Heart right ventricle (tissue), 16 donors: Measurements from ENCODE around the gene WFDC1. TPM values are rescaled to one million over a fixed set of nuclear protein-coding genes. Genes with fewer than 3 reads are reported as not detected.

Experiments
- ATAC-seq, 8 donors: fragments of 200-7000 bp; cut with Tn5 transposase; one replicate each; pipeline ENCODE4 v1.9.1; 2020; ENCODE audit warnings: mild to moderate bottlenecking in 8 of 8, moderate library complexity in 8 of 8, moderate number of reproducible peaks in 1 of 8
- DNase-seq, 2 donors: peaks; one replicate each; pipeline ENCODE4 v3.0.0-alpha.2; 2020
- H3K27ac ChIP-seq, 10 donors: fragments of 200-600 bp; sonication (generic) in 2 of 10; one replicate each; pipeline versions ENCODE4 v1.5.0 to v1.8.0; 2020 to 2022; ENCODE audit warnings: mild to moderate bottlenecking in 3 of 10
- H3K27me3 ChIP-seq, 7 donors: fragments of 200-600 bp; one replicate each; pipeline ENCODE4 v1.8.0; 2021 to 2022; ENCODE audit warnings: mild to moderate bottlenecking in 2 of 7
- H3K36me3 ChIP-seq, 9 donors: fragments of 200-600 bp; sonication (generic) in 1 of 9; one replicate each; pipeline versions ENCODE4 v1.5.0 to v1.8.0; 2020 to 2022; ENCODE audit warnings: mild to moderate bottlenecking in 2 of 9
- H3K4me1 ChIP-seq, 9 donors: fragments of 200-600 bp; sonication (generic) in 1 of 9; one replicate each; pipeline versions ENCODE4 v1.5.0 to v1.8.0; 2020 to 2022; ENCODE audit warnings: mild to moderate bottlenecking in 4 of 9
- H3K4me3 ChIP-seq, 10 donors: fragments of 200-600 bp; sonication (generic) in 2 of 10; one replicate each; pipeline versions ENCODE4 v1.5.0 to v1.8.0; 2020 to 2022; ENCODE audit warnings: mild to moderate bottlenecking in 7 of 10, moderate library complexity in 2 of 10
- H3K9me3 ChIP-seq, 11 donors: fragments of 200-600 bp in 10 of 11; sonication (generic) in 2 of 11; one replicate each; pipeline versions ENCODE4 v1.5.0 to v1.8.0; 2013 to 2022; ENCODE audit warnings: mild to moderate bottlenecking in 2 of 11, control low read depth in 1 of 11, moderate library complexity in 1 of 11
- WGBS, 2 donors: extraction: QIAGEN DNeasy Blood & Tissue Kit; methylation state at CpG; one replicate each; pipeline ENCODE4 v1.1.7; 2013; ENCODE audit warnings: inconsistent platforms in 1 of 2; 5-methylcytosine and 5-hydroxymethylcytosine counted together
- intact Hi-C, 10 donors: fragments of 100-400 bp; cut with DNase I; formaldehyde crosslinking; loops; one replicate each; pipeline versions ENCODE4 v1.11.1 to v1.14.2; 2022
- polyA plus RNA-seq, 2 donors: library from polyadenylated mRNA; stranded (reverse); fragments of 200-250 nt; gene quantifications; one replicate each; pipeline ENCODE4 v1.2.3, GENCODE V29; 2013
- total RNA-seq, 10 donors: library from RNA; stranded (reverse); fragmentation: NEBNext Ultra II Directional in 3 of 10; extraction: Animal tissue kit (Norgen Biotek cat#: 25700) in 3 of 10; gene quantifications; one replicate each; pipeline versions ENCODE4 v1.2.1 to v1.2.4, GENCODE V29; 2021 to 2023
- TF ChIP-seq, protein P1 (sequence below), 9 donors: fragments of 200-600 bp; sonication (generic) in 2 of 9; IDR thresholded peaks; one replicate each; pipeline versions ENCODE4 v1.5.0 to v1.8.0; 2021 to 2022; ENCODE audit warnings: antibody characterized with exemption in 9 of 9, mild to moderate bottlenecking in 5 of 9, moderate library complexity in 1 of 9
- donor health status: Arrhythmogenic right ventricular cardiomyopathy.
- donor health status: ischemic (EF 13 %, LVEDD 7.1; RV severe dilation, severe dysfunction).
- donor health status: healthy with polysubstance abuse.
- donor health status: DM: no; HTN: yes; CAD: no.
- donor health status: DM: no; HTN: no; CAD: no.
- donor health status: ischemic (EF 25% LVEDD 6.9; RV normal size, moderate dysfunction).
- donor health status: ischemic (EF 25% LVEDD 5.7; RV mildly dilated, moderate dysfunction).
- donor health status: healthy.
- donor health status: DM: yes; HTN: yes; CAD: no.
- donor health status: Ischemic cardiomyopathy.
- donor health status: ischemic (EF 35%, LVEDD 5.7; RV mildly dilated, moderate dysfunction).
- donor health status: nonischemic (EF 11% LVEDD 7.7; RV severe dilation, severe dysfunction).
- donor health status: DM: yes; HTN: yes; CAD: no.
- donor health status: PGD.
- donor health status: ischemic (EF 29% LVEDD 5.4; RV normal size, mild dysfunction).
- donor health status: nonischemic (EF 23%, LVEDD 6.1; RV moderate dilation, normal function).

Gene WFDC1
- total and polyA plus RNA-seq, 12 donors = 0.55 to 5.7 (median 1.1) TPM

DNA sequence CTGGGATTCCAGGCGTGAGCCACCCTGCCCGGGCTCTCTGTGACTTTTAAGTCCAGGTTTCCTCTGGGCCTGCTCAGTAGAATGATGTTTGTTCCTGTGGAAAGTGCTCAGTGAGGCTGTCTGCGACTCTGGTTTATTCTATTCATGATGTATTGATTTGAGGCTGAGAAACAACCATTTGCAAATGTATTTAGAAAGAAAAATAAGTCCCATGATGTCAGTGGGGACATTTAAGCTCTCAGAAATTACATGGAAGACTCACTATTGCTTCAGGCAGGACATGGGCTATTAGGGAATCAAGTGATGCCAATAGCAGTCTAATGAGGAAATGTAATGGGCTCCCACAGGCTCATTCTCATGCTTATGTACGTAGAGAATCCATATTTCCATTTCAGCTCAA, 32.6 kb upstream of the WFDC1 start:
- no peak overlapping the region for H3K4me3 ChIP-seq
- TF ChIP-seq, protein P1, sequence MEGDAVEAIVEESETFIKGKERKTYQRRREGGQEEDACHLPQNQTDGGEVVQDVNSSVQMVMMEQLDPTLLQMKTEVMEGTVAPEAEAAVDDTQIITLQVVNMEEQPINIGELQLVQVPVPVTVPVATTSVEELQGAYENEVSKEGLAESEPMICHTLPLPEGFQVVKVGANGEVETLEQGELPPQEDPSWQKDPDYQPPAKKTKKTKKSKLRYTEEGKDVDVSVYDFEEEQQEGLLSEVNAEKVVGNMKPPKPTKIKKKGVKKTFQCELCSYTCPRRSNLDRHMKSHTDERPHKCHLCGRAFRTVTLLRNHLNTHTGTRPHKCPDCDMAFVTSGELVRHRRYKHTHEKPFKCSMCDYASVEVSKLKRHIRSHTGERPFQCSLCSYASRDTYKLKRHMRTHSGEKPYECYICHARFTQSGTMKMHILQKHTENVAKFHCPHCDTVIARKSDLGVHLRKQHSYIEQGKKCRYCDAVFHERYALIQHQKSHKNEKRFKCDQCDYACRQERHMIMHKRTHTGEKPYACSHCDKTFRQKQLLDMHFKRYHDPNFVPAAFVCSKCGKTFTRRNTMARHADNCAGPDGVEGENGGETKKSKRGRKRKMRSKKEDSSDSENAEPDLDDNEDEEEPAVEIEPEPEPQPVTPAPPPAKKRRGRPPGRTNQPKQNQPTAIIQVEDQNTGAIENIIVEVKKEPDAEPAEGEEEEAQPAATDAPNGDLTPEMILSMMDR (IDR thresholded peaks at IDR 0.05) = no peak
- intact Hi-C loops = no loop called here
- no peaks in the 10 kb centered on the region for H3K4me1 ChIP-seq
- DNase-seq = no peak
- no peak for ATAC-seq
- 86 to 91% methylated on average over 4 of the region's 4 CpGs for WGBS, 2 donors
- H3K27ac ChIP-seq = no peak overlapping the region
- H3K36me3 ChIP-seq = no peaks in the 10 kb centered on the region
- H3K27me3 ChIP-seq = peaks cover 0 to 33% (median 4%) of the 10 kb centered on the region in 7 donors
- H3K9me3 ChIP-seq = no peaks in the 10 kb centered on the region

DNA sequence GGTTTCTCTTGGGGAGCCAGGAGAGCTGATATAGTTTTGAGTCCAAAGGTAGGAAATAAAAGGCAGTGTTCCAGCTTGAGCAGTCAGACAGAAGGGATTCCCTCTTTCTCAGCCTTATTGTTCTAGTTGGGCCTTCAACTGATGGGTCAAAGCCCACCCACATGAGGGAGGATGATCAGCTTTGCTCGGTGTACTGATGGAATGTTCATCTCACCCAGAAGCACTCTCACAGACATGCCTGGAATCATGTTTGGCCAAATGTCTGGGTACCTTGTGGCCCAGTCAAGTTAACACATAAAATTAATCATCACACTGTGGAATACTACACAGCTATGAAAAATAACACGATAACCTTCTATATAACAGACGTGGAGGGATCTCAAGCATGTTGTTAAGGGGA, 31.7 kb upstream of the WFDC1 start:
- TF ChIP-seq, protein P1 (IDR thresholded peaks at IDR 0.05) = no peak
- Histone ChIP-seq H3K4me3 (no peak overlapping the region), H3K36me3 (no peaks in the 10 kb centered on the region), H3K27ac (no peak overlapping the region), H3K9me3 (no peaks in the 10 kb centered on the region), H3K27me3 (peaks cover 0 to 36% (median 4%) of the 10 kb centered on the region in 7 donors), H3K4me1 (no peaks in the 10 kb centered on the region)
- intact Hi-C loops = no loop called here
- ATAC-seq (no peak), DNase-seq (no peak)
- WGBS, 2 donors = 61 to 95% methylated on average over 3 of the region's 3 CpGs

DNA sequence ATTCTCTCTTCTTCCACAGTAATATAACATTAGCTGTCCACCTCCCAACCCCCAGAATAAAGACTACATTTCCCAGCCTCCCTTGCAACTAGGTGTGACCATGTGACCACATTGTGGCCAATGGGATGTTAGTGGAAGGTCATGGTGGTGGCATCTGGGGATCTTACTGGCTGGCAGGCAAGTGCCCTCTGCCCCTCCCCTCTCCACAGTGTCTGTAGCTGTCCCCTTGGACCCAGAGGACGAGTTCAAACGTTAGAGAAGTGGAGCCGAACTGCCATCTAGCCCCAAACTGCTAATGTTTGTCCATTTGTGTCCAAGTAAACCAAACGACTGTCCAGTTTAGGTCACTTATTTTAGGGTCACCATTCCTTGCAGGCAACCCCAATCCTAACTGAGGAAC, 28.2 kb upstream of the WFDC1 start:
- TF ChIP-seq, protein P1 (IDR thresholded peaks at IDR 0.05) = no peak
- Histone ChIP-seq H3K27me3 (peaks cover 0 to 19% (median 6%) of the 10 kb centered on the region in 7 donors), H3K36me3 (no peaks in the 10 kb centered on the region), H3K4me3 (no peak overlapping the region), H3K4me1 (no peaks in the 10 kb centered on the region), H3K27ac (no peak overlapping the region), H3K9me3 (no peaks in the 10 kb centered on the region)
- intact Hi-C loops = no loop called here
- DNase-seq (peak in 1 of 2 donors; percentile 30), ATAC-seq (peak; percentile 79 to 96 (median 91))
- 19 to 38% methylated on average over 4 of the region's 4 CpGs for WGBS, 2 donors

DNA sequence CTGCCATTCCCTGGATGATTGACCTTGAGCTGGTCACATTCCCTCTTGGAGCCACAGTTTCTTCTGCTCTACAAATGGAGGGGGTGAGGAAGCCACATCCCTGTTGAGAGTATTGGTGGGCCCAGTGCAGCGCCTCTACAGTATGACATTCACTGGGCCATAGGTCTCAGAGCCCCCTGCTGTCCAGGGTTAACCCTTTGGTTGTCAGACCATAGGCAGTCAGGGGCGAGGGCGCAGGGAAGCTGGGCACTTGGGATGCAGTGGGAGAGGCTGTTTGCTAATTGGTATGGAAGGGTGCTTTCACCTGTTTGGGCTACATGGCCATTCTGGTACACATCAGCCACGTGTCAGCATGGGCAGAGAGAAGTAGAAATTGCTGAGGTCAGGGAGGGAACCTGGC, 27.3 kb upstream of the WFDC1 start:
- peaks cover 0 to 21% (median 8%) of the 10 kb centered on the region in 7 donors for H3K27me3 ChIP-seq
- TF ChIP-seq, protein P1 (IDR thresholded peaks at IDR 0.05) = no peak
- no peak for DNase-seq
- 81 to 88% methylated on average over 4 of the region's 4 CpGs for WGBS, 2 donors
- H3K4me3 ChIP-seq = no peak overlapping the region
- no peaks in the 10 kb centered on the region for H3K4me1 ChIP-seq
- H3K27ac ChIP-seq = no peak overlapping the region
- intact Hi-C loops = no loop called here
- peak in 1 of 8 donors; percentile 11 for ATAC-seq
- H3K9me3 ChIP-seq = no peaks in the 10 kb centered on the region
- H3K36me3 ChIP-seq = no peaks in the 10 kb centered on the region
